ENCODE measurements around the gene ARL16.

- no peak for TF ChIP-seq NR2F2 (IDR thresholded peaks at IDR 0.05)
- TF ChIP-seq RAD21 (IDR thresholded peaks at IDR 0.05) = no peak
- TF ChIP-seq FOXA2 (IDR thresholded peaks at IDR 0.05) = no peak
- TF ChIP-seq CTCF (IDR thresholded peaks at IDR 0.05; ENCODE audit: low read depth, low read length, missing input control) = no peak
- no peak for TF ChIP-seq HNF4A (conservative IDR thresholded peaks at IDR 0.05)
- no peak for TF ChIP-seq TAF1 (conservative IDR thresholded peaks at IDR 0.05)
- TF ChIP-seq RXRA (IDR thresholded peaks at IDR 0.05) = no peak
These were observed 5.0 kb upstream of the ARL16 start for GRCh38 chr17:81688616-81689015.
